Endothelial cell of umbilical vein (primary cell): ENCODE results near the gene PGAM2. TPM values are rescaled to one million over a fixed set of nuclear protein-coding genes. Genes with fewer than 3 reads are reported as not detected.

Source experiments
- BruUV-seq: library from RNA; stranded (reverse); fragments of 400-500 nt; replicated peaks from 2 replicates; lab custom pipeline; 2021; lab: Mats Ljungman, UMichigan
- CTCF ChIA-PET: fragments of 300-600, 350-600 bp; sonication (Branson Sonifier 250); formaldehyde crosslinking; loops from one replicate; lab custom pipeline; 2021; ENCODE audit warnings: antibody characterized with exemption, inconsistent platforms; lab: Charles Lee
- POLR2A ChIA-PET: fragments of 300-600, 350-600 bp; sonication (Branson Sonifier 250); formaldehyde crosslinking; loops from one replicate; lab custom pipeline; 2021; ENCODE audit warnings: antibody characterized with exemption, inconsistent platforms; lab: Charles Lee
- DNase-seq: peaks from one replicate; pipeline ENCODE4 v3.0.0-alpha.2; 2011; ENCODE audit warnings: low read depth, low spot score
- FAIRE-seq: peaks from 2 replicates; lab custom pipeline; 2011; peaks lifted over from hg19 to GRCh38; lab: Jason Lieb, UNC
- H2AFZ ChIP-seq: 2 replicates; pipeline ENCODE4 v1.6.0; 2012; ENCODE audit warnings: low read depth, low read length, control low read depth, inconsistent platforms
- H3K27ac ChIP-seq: 2 replicates; pipeline ENCODE4 v1.5.1; 2011; ENCODE audit warnings: low read depth, mild to moderate bottlenecking, control low read depth, low read length, moderate library complexity; ENCODE audit not compliant: insufficient read depth
- H3K27me3 ChIP-seq, 2 experiments: 2 replicates each; pipeline versions ENCODE4 v1.6.0 to v1.6.1; 2011; ENCODE audit warnings: low read length in 2 of 2, mixed read lengths in 1 of 2; ENCODE audit not compliant: control insufficient read depth in 2 of 2, insufficient read depth in 2 of 2
- H3K36me3 ChIP-seq, 2 experiments: 2 replicates in 1 of 2; 3 replicates in 1 of 2; pipeline ENCODE4 v1.5.1; 2011; ENCODE audit warnings: low read length in 2 of 2, mild to moderate bottlenecking in 1 of 2, moderate library complexity in 1 of 2; ENCODE audit not compliant: control insufficient read depth in 2 of 2, insufficient read depth in 2 of 2; ENCODE audit errors: extremely low read depth in 1 of 2
- H3K4me1 ChIP-seq: 3 replicates; pipeline ENCODE4 v1.5.1; 2011; ENCODE audit warnings: mild to moderate bottlenecking, low read length; ENCODE audit not compliant: control insufficient read depth, insufficient read depth; ENCODE audit errors: extremely low read depth
- H3K4me2 ChIP-seq: 2 replicates; pipeline ENCODE4 v1.6.1; 2011; ENCODE audit warnings: low read length, control low read depth, mixed read lengths; ENCODE audit not compliant: insufficient read depth
- H3K4me3 ChIP-seq, 3 experiments: fragments of 200-600 bp in 1 of 3; sonication (generic), shearing (Covaris generic) in 1 of 3; replicated peaks in 1 of 3; 2 replicates each; pipeline ENCODE4 v1.5.1; 2011 to 2016; ENCODE audit warnings: control low read depth in 3 of 3, low read length in 3 of 3, mild to moderate bottlenecking in 2 of 3, inconsistent platforms in 1 of 3, low read depth in 1 of 3, moderate library complexity in 1 of 3; ENCODE audit not compliant: insufficient read depth in 1 of 3
- H3K79me2 ChIP-seq: 2 replicates; pipeline ENCODE4 v1.6.0; 2012; ENCODE audit warnings: low read length, inconsistent platforms; ENCODE audit not compliant: control insufficient read depth, insufficient read depth
- H3K9ac ChIP-seq: replicated peaks from 2 replicates; pipeline ENCODE3; 2011; ENCODE audit warnings: low read length, control low read depth; ENCODE audit not compliant: insufficient read depth; ENCODE audit errors: extremely low read depth
- H3K9me1 ChIP-seq: replicated peaks from 3 replicates; pipeline ENCODE4 v1.6.0; 2011; ENCODE audit warnings: mild to moderate bottlenecking, low read length; ENCODE audit not compliant: control insufficient read depth, insufficient read depth; ENCODE audit errors: extremely low read depth
- H3K9me3 ChIP-seq: replicated peaks from 2 replicates; pipeline ENCODE4 v1.5.1; 2012; ENCODE audit warnings: low read length, inconsistent platforms; ENCODE audit not compliant: control insufficient read depth, insufficient read depth
- H4K20me1 ChIP-seq: replicated peaks from 2 replicates; pipeline ENCODE3; 2011; ENCODE audit warnings: mild to moderate bottlenecking, low read length; ENCODE audit not compliant: control insufficient read depth, insufficient read depth; ENCODE audit errors: extremely low read depth
- CTCF ChIP-seq, 2 donors: IDR thresholded peaks; 1 replicate in 1 of 2; 2 replicates in 1 of 2; pipeline ENCODE4 v1.5.1; 2011; ENCODE audit warnings: low read length in 2 of 2, mild to moderate bottlenecking in 2 of 2, moderate library complexity in 2 of 2, control low read depth in 1 of 2, inconsistent platforms in 1 of 2, low read depth in 1 of 2; ENCODE audit not compliant: insufficient read depth in 1 of 2; ENCODE audit errors: extremely low read depth in 1 of 2
- EZH2 ChIP-seq: IDR thresholded peaks from 2 replicates; pipeline ENCODE4 v1.6.1; 2012; ENCODE audit warnings: borderline replicate concordance, low read depth, mild to moderate bottlenecking, moderate library complexity, low read length, inconsistent platforms; ENCODE audit not compliant: severe bottlenecking
- FOS ChIP-seq: IDR thresholded peaks from 2 replicates; pipeline ENCODE4 v1.6.1; 2011; ENCODE audit warnings: mild to moderate bottlenecking, low read length, moderate library complexity, borderline replicate concordance; ENCODE audit not compliant: insufficient read depth
- GATA2 ChIP-seq: IDR thresholded peaks from 2 replicates; pipeline ENCODE4 v1.7.0; 2011; ENCODE audit warnings: low read depth, mild to moderate bottlenecking, moderate library complexity, mixed read lengths, low read length; ENCODE audit not compliant: insufficient read length, insufficient read depth
- JUN ChIP-seq: IDR thresholded peaks from 2 replicates; pipeline ENCODE4 v1.6.1; 2011; ENCODE audit warnings: borderline replicate concordance, low read depth; ENCODE audit not compliant: insufficient read length, insufficient read depth
- MAX ChIP-seq: IDR thresholded peaks from 2 replicates; pipeline ENCODE4 v1.6.1; 2011; ENCODE audit not compliant: insufficient read depth, insufficient read length
- MYC ChIP-seq: IDR thresholded peaks from one replicate; pipeline ENCODE4 v1.6.1; 2011; ENCODE audit warnings: mild to moderate bottlenecking, low read depth, low read length
- POLR2A ChIP-seq: IDR thresholded peaks from 2 replicates; pipeline ENCODE4 v1.6.1; 2012; ENCODE audit warnings: low read depth, mild to moderate bottlenecking, control low read depth, low read length
- POLR2AphosphoS5 ChIP-seq: IDR thresholded peaks from 2 replicates; pipeline ENCODE4 v1.6.1; 2012; ENCODE audit warnings: low read depth, mild to moderate bottlenecking, control low read depth, low read length, moderate library complexity; ENCODE audit not compliant: insufficient read depth
- dilution Hi-C: fragments of 300-500 bp; cut with MboI; formaldehyde crosslinking; loops from one replicate; pipeline ENCODE4 v1.15.0; 2019; ENCODE audit warnings: low sequenced_read_pairs; ENCODE audit not compliant: extremely low pct_ligation_motif_present
- intact Hi-C: fragments of 100-400 bp; cut with micrococcal nuclease; formaldehyde crosslinking; loops from one replicate; pipeline ENCODE4 v1.10.0; 2022
- polyA plus RNA-seq, 4 experiments: library from polyadenylated mRNA; depleted of rRNA in 3 of 4; stranded (reverse) in 3 of 4; unstranded in 1 of 4; fragments of >200 nt; gene quantifications; 2 replicates each; pipeline versions ENCODE4 v1.2.1 to v1.2.3, GENCODE V29; 2011 to 2012; ENCODE audit warnings: missing spikeins in 1 of 4
- total RNA-seq: library from RNA; stranded (reverse); gene quantifications from 2 replicates; pipeline ENCODE4 v1.2.3, GENCODE V29; 2021

PGAM2 gene
- total and polyA plus RNA-seq, 2 donors (not counting 3 experiments of a cell fraction or from before 2014, with no cell fraction given): 0.19 TPM; not detected in 1

- H3K4me1 ChIP-seq: peaks cover 15% of the 10 kb centered on the region
- no peak for FAIRE-seq
- no peak overlapping the region for H3K9ac ChIP-seq
- dilution Hi-C loops (no loop called here), intact Hi-C loops (no loop called here)
- H3K27me3 ChIP-seq: no peaks in the 10 kb centered on the region
- no peaks in the 10 kb centered on the region for H4K20me1 ChIP-seq
- no peak for TF ChIP-seq GATA2
- no peak for TF ChIP-seq FOS
- TF ChIP-seq EZH2: no peak
- no peak for TF ChIP-seq POLR2A
- TF ChIP-seq POLR2AphosphoS5: no peak
- no peak for TF ChIP-seq CTCF (IDR thresholded peaks at IDR 0.05; ENCODE audit: extremely low read depth in 1 of 2, insufficient read depth in 1 of 2, low read depth in 1 of 2, low read length in 2 of 2)
- TF ChIP-seq MAX: no peak
- no peak for TF ChIP-seq MYC
- no peak for TF ChIP-seq JUN
- DNase-seq: no peak
- peaks cover 44% of the 10 kb centered on the region for H3K79me2 ChIP-seq
- no TSS peak for BruUV-seq
- H3K27ac ChIP-seq: no peak overlapping the region
- no peaks in the 10 kb centered on the region for H3K9me3 ChIP-seq
- H3K36me3 ChIP-seq: peaks cover 2 to 29% of the 10 kb centered on the region in 2 experiments
- no peak overlapping the region for H2AFZ ChIP-seq
- no peaks in the 10 kb centered on the region for H3K9me1 ChIP-seq
- no peak overlapping the region for H3K4me3 ChIP-seq
- ChIA-PET POLR2A (no interaction called here), CTCF (interaction anchor here (1.5 kb wide), 1 partner anchor 18 kb away, joined by 3 read pairs; no protein-coding TSS in a partner anchor)
- H3K4me2 ChIP-seq: no peak overlapping the region
These were observed 17.2 kb downstream of the PGAM2 start for GRCh38 chr7:44048031-44048795.
